A673 (cell line): ENCODE measurements around the gene EEIG1. TPM values are rescaled to one million over a fixed set of nuclear protein-coding genes. Genes with fewer than 3 reads are reported as not detected.
A peak's percentile ranks its signal among the peaks of the same experiment; 100 is the strongest.

Source experiments
- BruUV-seq: library from RNA; stranded (reverse); fragments of 400-500 nt; replicated peaks from 2 replicates; lab custom pipeline; 2021; lab: Mats Ljungman, UMichigan
- CTCF ChIA-PET: fragments of 300-600 bp; sonication (Branson Sonifier 250); formaldehyde crosslinking; loops from one replicate; lab custom pipeline; 2022; ENCODE audit warnings: antibody characterized with exemption; lab: Charles Lee
- POLR2A ChIA-PET: fragments of 300-600 bp; sonication (Branson Sonifier 250); formaldehyde crosslinking; loops from one replicate; lab custom pipeline; 2022; ENCODE audit warnings: antibody characterized with exemption; ENCODE audit not compliant: low non-redundant PET; lab: Charles Lee
- DNase-seq: peaks from one replicate; pipeline ENCODE4 v3.0.0-alpha.2; 2015; ENCODE audit warnings: low spot score
- H3K27ac ChIP-seq: fragments of 200-600 bp; sonication (generic); 2 replicates; pipeline ENCODE4 v1.5.1; 2016; ENCODE audit warnings: mixed run types, low read depth, mild to moderate bottlenecking, mixed read lengths, antibody characterized with exemption, low read length; ENCODE audit not compliant: poor library complexity, severe bottlenecking
- H3K27me3 ChIP-seq: fragments of 200-600 bp; sonication (generic); replicated peaks from 2 replicates; pipeline ENCODE4 v1.6.1; 2017; ENCODE audit warnings: mixed run types, low read depth, mild to moderate bottlenecking, mixed read lengths, antibody characterized with exemption, low read length; ENCODE audit not compliant: insufficient read depth, poor library complexity
- H3K36me3 ChIP-seq: fragments of 200-600 bp; sonication (generic); 2 replicates; pipeline ENCODE4 v1.6.1; 2016; ENCODE audit warnings: mixed run types, mild to moderate bottlenecking, mixed read lengths, antibody characterized with exemption, low read length; ENCODE audit not compliant: insufficient read depth, poor library complexity, severe bottlenecking
- H3K4me1 ChIP-seq: fragments of 200-600 bp; sonication (generic); 2 replicates; pipeline ENCODE4 v1.6.1; 2017; ENCODE audit warnings: mixed run types, mild to moderate bottlenecking, mixed read lengths, antibody characterized with exemption, low read length; ENCODE audit not compliant: insufficient read depth, poor library complexity, severe bottlenecking
- H3K4me3 ChIP-seq: fragments of 200-600 bp; sonication (generic); 2 replicates; pipeline ENCODE4 v1.5.1; 2016; ENCODE audit warnings: low read depth, mixed run types, mild to moderate bottlenecking, mixed read lengths, low read length; ENCODE audit not compliant: poor library complexity, severe bottlenecking
- H3K9me3 ChIP-seq: fragments of 200-600 bp; sonication (generic); 2 replicates; pipeline ENCODE4 v1.6.1; 2016; ENCODE audit warnings: mixed run types, low read depth, mild to moderate bottlenecking, mixed read lengths, antibody characterized with exemption, low read length; ENCODE audit not compliant: poor library complexity, severe bottlenecking
- CTCF ChIP-seq: fragments of 300-800, 200-600 bp; sonication (generic); conservative IDR thresholded peaks from 2 replicates; pipeline ENCODE4 v1.5.1; 2017; ENCODE audit warnings: low read depth, mild to moderate bottlenecking, antibody characterized with exemption, low read length, moderate library complexity, mixed read lengths
- EZH2 ChIP-seq: fragments of 200-600 bp; sonication (generic); IDR thresholded peaks from 2 replicates; pipeline ENCODE4 v1.6.1; 2017; ENCODE audit warnings: borderline replicate concordance, low read depth, mild to moderate bottlenecking, mixed read lengths, antibody characterized with exemption, low read length; ENCODE audit not compliant: poor library complexity, severe bottlenecking
- intact Hi-C: fragments of 100-400 bp; cut with micrococcal nuclease; formaldehyde crosslinking; loops from one replicate; pipeline ENCODE4 v1.10.0; 2022; ENCODE audit not compliant: unreplicated experiment
- total RNA-seq: library from RNA; stranded (reverse); gene quantifications from 2 replicates; pipeline ENCODE4 v1.2.3, GENCODE V29; 2021

Gene EEIG1
- total RNA-seq, 1 experiment from 2014 or later, result 34.1 TPM

GRCh38 chr9:127977884-127978647 is 2.7 kb downstream of the EEIG1 start:
- no peaks in the 10 kb centered on the region for H3K27me3 ChIP-seq
- H3K9me3 ChIP-seq, result no peaks in the 10 kb centered on the region
- peak overlapping the region; percentile 17 for H3K27ac ChIP-seq
- ChIA-PET CTCF (interaction anchor here (0.6 kb wide), 1 partner anchor 114 kb away, joined by 10 read pairs; no protein-coding TSS in a partner anchor), POLR2A (interaction anchor here (0.6 kb wide), 1 partner anchor 94 kb away, joined by 3 read pairs; no protein-coding TSS in a partner anchor)
- H3K4me3 ChIP-seq, result peak overlapping the region; percentile 96
- H3K36me3 ChIP-seq, result no peaks in the 10 kb centered on the region
- no peak for DNase-seq
- H3K4me1 ChIP-seq, result peaks cover 34% of the 10 kb centered on the region
- intact Hi-C loops, result no loop called here
- no TSS peak for BruUV-seq
- TF ChIP-seq EZH2, result no peak
- TF ChIP-seq CTCF, result no peak

GRCh38 chr9:127977009-127977883 is 3.5 kb downstream of the EEIG1 start:
- POLR2A ChIA-PET, result no interaction called here
- no peaks in the 10 kb centered on the region for H3K27me3 ChIP-seq
- CTCF ChIA-PET, result no interaction called here
- no peaks in the 10 kb centered on the region for H3K9me3 ChIP-seq
- peaks cover 42% of the 10 kb centered on the region for H3K4me1 ChIP-seq
- H3K27ac ChIP-seq, result no peak overlapping the region
- TF ChIP-seq CTCF (no peak), EZH2 (no peak)
- H3K4me3 ChIP-seq, result peak overlapping the region; percentile 96
- no peak for DNase-seq
- H3K36me3 ChIP-seq, result no peaks in the 10 kb centered on the region
- BruUV-seq, result no TSS peak
- intact Hi-C loops, result no loop called here

- ChIA-PET POLR2A (no interaction called here), CTCF (no interaction called here)
- BruUV-seq, result no TSS peak
- no peak overlapping the region for H3K4me3 ChIP-seq
- DNase-seq, result no peak
- no peak for TF ChIP-seq EZH2
- TF ChIP-seq CTCF, result no peak
- H3K4me1 ChIP-seq, result peaks cover 50% of the 10 kb centered on the region
- H3K27me3 ChIP-seq, result no peaks in the 10 kb centered on the region
- H3K36me3 ChIP-seq, result no peaks in the 10 kb centered on the region
- H3K9me3 ChIP-seq, result no peaks in the 10 kb centered on the region
- intact Hi-C loops, result no loop called here
- H3K27ac ChIP-seq, result no peak overlapping the region
Measured at GRCh38 chr9:127976498-127976897, 4.3 kb downstream of the EEIG1 start.
